ENCODE data around the gene CELF4.
"Not testable (repeated sequence)": the region's sequence is repeated elsewhere in the genome, so short reads cannot be mapped to it uniquely, and the experiment has no call there.

The CELF4 gene

DNA sequence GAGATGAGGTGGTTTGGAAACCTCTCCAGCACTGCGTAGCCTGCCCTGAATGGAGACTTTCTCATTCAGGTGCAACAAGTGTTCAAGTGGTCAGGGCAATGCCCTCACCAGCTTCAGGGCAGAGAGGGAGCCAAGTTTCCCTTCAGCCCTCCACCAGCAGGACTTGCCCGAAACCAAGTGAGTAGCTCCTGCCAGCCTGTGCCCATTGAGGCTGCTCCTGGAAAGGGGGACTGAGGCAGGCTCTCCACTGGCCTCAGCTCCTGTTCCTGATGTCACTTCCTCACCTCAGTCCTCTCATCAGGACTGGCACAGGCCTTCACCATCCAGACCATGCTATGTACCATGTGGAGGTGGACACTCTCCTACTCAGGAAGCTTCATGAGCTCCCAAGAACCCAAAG lies 94.6 kb downstream of the CELF4 start:
- TF ChIP-seq, protein P1, sequence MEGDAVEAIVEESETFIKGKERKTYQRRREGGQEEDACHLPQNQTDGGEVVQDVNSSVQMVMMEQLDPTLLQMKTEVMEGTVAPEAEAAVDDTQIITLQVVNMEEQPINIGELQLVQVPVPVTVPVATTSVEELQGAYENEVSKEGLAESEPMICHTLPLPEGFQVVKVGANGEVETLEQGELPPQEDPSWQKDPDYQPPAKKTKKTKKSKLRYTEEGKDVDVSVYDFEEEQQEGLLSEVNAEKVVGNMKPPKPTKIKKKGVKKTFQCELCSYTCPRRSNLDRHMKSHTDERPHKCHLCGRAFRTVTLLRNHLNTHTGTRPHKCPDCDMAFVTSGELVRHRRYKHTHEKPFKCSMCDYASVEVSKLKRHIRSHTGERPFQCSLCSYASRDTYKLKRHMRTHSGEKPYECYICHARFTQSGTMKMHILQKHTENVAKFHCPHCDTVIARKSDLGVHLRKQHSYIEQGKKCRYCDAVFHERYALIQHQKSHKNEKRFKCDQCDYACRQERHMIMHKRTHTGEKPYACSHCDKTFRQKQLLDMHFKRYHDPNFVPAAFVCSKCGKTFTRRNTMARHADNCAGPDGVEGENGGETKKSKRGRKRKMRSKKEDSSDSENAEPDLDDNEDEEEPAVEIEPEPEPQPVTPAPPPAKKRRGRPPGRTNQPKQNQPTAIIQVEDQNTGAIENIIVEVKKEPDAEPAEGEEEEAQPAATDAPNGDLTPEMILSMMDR (conservative IDR thresholded peaks at IDR 0.05): no peak
- no peak for TF ChIP-seq ZFX (IDR thresholded peaks at IDR 0.05)
- H3K27ac ChIP-seq: no peak overlapping the region

DNA sequence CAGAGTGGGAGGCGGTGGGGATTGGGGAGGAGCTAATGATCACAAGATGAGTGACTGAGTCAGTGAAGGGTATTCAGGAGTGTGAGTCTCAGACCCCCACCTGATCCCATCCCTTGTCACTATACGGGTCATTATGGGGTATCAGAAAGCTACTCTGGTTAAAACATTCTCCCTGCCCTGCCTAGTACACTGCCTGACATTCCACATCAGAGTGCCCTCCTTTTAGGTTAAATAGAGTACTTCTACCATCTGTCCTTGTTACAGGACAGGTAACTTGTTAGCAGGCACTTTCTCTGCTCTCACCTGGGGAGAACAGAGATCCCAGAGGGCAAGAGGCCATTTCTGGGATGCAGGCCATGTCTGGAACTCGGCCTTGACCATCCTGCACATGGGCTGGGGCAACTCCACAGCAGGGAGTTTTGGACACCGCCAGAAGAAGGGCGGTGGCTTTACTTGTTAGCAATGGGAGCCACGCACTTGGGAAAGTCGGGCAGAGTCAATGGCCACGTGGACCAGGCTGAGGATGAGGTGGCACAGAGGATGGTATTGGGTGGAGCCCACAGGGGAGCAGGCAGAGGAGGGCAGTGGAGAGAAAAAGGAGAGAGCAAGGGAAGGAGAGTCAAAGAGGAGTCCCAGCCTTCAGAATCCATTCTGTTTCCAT lies 98.5 kb downstream of the CELF4 start:
- H3K27ac ChIP-seq: no peak overlapping the region
- no peak for TF ChIP-seq ZFX (IDR thresholded peaks at IDR 0.05)
- TF ChIP-seq, protein P1 (conservative IDR thresholded peaks at IDR 0.05): no peak

DNA sequence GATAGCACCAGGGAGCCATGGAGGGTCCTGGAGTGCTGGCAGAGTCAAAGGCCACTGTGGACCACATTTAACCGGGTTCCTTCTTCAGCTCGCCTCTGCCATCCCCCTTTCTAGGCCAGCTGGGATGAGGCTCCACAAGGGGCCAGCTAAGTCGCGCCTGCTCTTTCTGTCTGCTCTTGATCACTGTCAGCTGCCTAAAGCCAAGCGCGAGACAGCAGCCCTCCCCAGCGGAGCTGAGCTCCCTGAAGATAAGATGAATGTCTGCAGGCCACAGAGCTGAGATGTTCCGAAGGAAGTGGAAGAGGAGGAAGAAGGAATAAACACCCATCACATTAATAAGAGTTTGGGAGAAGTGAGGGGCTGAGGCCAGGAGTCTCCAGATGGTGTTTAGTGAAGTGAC lies 99.6 kb downstream of the CELF4 start:
- TF ChIP-seq, protein P1 (conservative IDR thresholded peaks at IDR 0.05): no peak
- H3K27ac ChIP-seq: no peak overlapping the region

DNA sequence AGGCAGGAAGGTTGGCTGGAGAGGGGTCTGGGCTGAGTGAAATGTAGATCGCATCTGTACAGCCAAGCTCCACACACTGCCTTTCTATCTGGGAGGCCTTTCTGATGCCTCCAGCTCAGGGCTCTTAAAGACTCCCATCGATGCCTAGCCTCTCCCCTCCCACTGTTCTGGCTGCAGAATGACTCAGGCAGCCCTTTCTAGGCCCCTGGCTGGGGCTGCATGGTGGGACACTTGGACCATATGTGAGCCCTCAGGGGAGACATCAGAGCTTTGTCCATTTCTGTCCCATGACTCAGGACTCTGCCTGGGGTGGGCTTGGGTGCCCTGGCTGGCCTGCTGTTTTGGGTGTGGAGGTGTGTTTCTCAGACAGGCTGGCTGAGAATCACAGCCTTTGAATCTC lies 101.3 kb downstream of the CELF4 start:
- no peak overlapping the region for H3K27ac ChIP-seq
- no peak for TF ChIP-seq ZFX (IDR thresholded peaks at IDR 0.05)
- TF ChIP-seq, protein P1 (conservative IDR thresholded peaks at IDR 0.05): no peak

DNA sequence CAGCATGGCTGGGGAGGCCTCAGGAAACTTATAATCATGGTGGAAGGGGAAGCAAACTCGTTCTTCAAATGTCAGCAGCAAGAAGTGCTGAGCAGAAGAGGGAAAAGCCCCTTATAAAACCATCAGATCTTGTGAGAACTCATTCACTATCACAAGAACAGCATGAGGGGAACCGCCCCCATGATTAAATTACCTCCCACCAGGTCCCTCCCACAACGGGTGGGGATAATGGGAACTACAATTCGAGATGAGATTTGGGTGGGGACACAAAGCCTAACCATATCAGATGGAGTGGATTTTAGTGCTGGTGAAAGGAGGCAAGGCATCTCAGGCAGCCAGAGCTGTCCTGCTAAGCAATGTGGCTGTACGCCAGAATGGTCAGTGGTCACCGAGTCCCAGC lies 104.3 kb downstream of the CELF4 start:
- not testable (repeated sequence) for H3K27ac ChIP-seq

DNA sequence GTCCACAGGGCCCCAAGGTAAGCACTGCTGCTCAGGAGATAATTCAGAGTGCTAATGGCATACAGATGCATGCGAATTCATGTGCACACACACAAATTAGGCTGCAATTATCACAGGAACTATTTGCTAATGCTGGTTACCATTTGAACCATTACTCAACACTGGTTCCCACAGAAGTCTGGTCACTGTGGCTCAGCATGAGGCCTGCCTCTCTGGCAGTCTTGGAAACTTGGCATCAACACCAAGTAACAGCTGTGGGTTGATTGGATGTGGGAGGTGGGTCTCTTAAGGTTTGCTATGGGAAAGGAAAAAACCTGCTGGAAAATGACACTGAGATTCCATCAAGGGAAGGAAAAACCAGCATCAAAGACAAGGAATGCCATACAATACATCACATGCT lies 105.0 kb downstream of the CELF4 start:
- no peak overlapping the region for H3K27ac ChIP-seq
- TF ChIP-seq ZFX (IDR thresholded peaks at IDR 0.05): no peak
- TF ChIP-seq, protein P1 (conservative IDR thresholded peaks at IDR 0.05): no peak

DNA sequence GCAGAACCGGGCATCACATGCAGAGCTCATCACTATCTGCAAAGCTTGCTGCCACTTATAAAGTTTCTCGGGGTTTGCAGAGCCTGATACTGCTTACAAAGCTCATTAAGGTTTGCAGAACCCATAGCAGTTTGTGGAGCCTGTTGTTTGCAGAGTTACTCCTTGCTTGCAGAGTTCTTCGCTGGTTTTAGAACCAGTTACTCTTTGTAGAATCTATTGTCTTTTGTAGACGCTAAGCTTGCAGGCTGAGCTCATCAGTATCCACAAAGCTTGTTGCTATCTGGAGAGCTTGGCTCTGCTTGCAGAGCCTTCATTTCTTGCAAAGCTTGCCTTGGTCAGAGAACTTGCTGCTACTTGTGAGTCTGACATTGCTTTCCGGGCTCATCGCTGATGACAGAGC lies 106.9 kb downstream of the CELF4 start:
- no peak overlapping the region for H3K27ac ChIP-seq
- TF ChIP-seq, protein P1 (conservative IDR thresholded peaks at IDR 0.05): no peak
- no peak for TF ChIP-seq ZFX (IDR thresholded peaks at IDR 0.05)

DNA sequence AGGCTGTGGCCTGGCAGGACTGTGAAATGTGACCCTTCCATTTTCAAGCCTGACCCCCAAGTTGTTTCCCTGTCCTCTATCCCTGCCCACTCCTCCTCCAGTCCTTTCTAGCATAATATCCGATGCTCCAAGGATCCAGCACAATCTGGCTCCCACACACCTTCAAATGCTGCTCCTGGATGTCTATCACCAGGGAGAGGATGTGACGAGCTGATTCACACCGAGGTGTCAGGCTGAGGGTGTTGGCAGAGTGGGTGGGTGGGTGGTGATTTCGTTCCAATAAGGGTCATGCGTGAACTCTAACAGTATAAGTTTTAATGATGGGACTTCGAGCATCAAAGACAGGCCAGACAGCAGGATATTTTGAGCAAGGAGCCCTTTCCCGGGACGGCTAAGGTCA lies 107.8 kb downstream of the CELF4 start:
- H3K27ac ChIP-seq: no peak overlapping the region
- TF ChIP-seq ZFX (IDR thresholded peaks at IDR 0.05): no peak
- TF ChIP-seq, protein P1 (conservative IDR thresholded peaks at IDR 0.05): no peak

Measured in C4-2B (cell line).